Muscle of leg (tissue), 11 donors: ENCODE data around the gene REV3L. TPM values are rescaled to one million over a fixed set of nuclear protein-coding genes. Genes with fewer than 3 reads are reported as not detected.
"Not testable (repeated sequence)": the region's sequence is repeated elsewhere in the genome, so short reads cannot be mapped to it uniquely, and the experiment has no call there.

ENCODE experiments used
- DNase-seq: peaks from one replicate; pipeline ENCODE4 v3.0.0; 2013
- H3K27ac ChIP-seq: one replicate; pipeline ENCODE4 v1.5.1; 2013; ENCODE audit warnings: mild to moderate bottlenecking, low read length, control low read depth
- H3K27me3 ChIP-seq: one replicate; pipeline ENCODE4 v1.6.1; 2013; ENCODE audit warnings: low read length; ENCODE audit not compliant: control insufficient read depth, insufficient read depth
- H3K36me3 ChIP-seq: one replicate; pipeline ENCODE4 v1.6.1; 2013; ENCODE audit warnings: low read length; ENCODE audit not compliant: control insufficient read depth, insufficient read depth
- H3K4me1 ChIP-seq: one replicate; pipeline ENCODE4 v1.6.1; 2013; ENCODE audit warnings: low read length; ENCODE audit not compliant: control insufficient read depth, insufficient read depth
- H3K4me3 ChIP-seq: one replicate; pipeline ENCODE4 v1.5.1; 2013; ENCODE audit warnings: low read length, control low read depth
- H3K9me3 ChIP-seq: replicated peaks from 2 replicates; pipeline ENCODE4 v1.6.1; 2013; ENCODE audit warnings: low read depth, low read length; ENCODE audit not compliant: control insufficient read depth
- WGBS: methylation state at CpG from one replicate; pipeline ENCODE4 v1.1.5; 2013; ENCODE audit warnings: missing lambda C conversion rate; ENCODE audit not compliant: insufficient coverage; 5-methylcytosine and 5-hydroxymethylcytosine counted together
- polyA plus RNA-seq, 8 donors: library from polyadenylated mRNA; unstranded; fragments of 120-200 nt; gene quantifications; one replicate each; pipeline versions ENCODE4 v1.2.1 to v1.2.3, GENCODE V29; 2013; ENCODE audit warnings: inconsistent platforms in 1 of 8, low replicate concordance in 1 of 8; ENCODE audit not compliant: insufficient read length in 8 of 8, insufficient read depth in 1 of 8
- total RNA-seq: library from RNA; stranded (reverse); fragments of 120-200 nt; gene quantifications from one replicate; pipeline ENCODE4 v1.2.4, GENCODE V29; 2013

The REV3L gene
- total and polyA plus RNA-seq, 9 donors, result 28.0 to 50.9 (median 34.1) TPM

GRCh38 chr6:111483736-111484632, 966 bp upstream of the REV3L start:
- Histone ChIP-seq H3K27ac (peak overlapping the region; percentile 97), H3K27me3 (no peaks in the 10 kb centered on the region), H3K4me1 (peaks cover 5% of the 10 kb centered on the region), H3K36me3 (peaks cover 5% of the 10 kb centered on the region), H3K4me3 (peak overlapping the region; percentile 78), H3K9me3 (no peaks in the 10 kb centered on the region)
- DNase-seq, result peak; percentile 98
- WGBS, result 0% methylated on average over 46 of the region's 66 CpGs

GRCh38 chr6:111482188-111482958, 645 bp downstream of the REV3L start:
- under 1% methylated on average over 82 of the region's 88 CpGs for WGBS
- peak overlapping the region; percentile 97 for H3K27ac ChIP-seq
- no peaks in the 10 kb centered on the region for H3K9me3 ChIP-seq
- peak; percentile 71 for DNase-seq
- no peaks in the 10 kb centered on the region for H3K27me3 ChIP-seq
- peak overlapping the region; percentile 78 for H3K4me3 ChIP-seq
- H3K4me1 ChIP-seq, result peaks cover 5% of the 10 kb centered on the region
- H3K36me3 ChIP-seq, result no peaks in the 10 kb centered on the region

- no peak for DNase-seq
- Histone ChIP-seq H3K36me3 (no peaks in the 10 kb centered on the region), H3K9me3 (no peaks in the 10 kb centered on the region), H3K4me3 (peak overlapping the region; percentile 78), H3K4me1 (peaks cover 5% of the 10 kb centered on the region), H3K27me3 (no peaks in the 10 kb centered on the region), H3K27ac (peak overlapping the region; percentile 97)
- 0% methylated on average over 3 of the region's 8 CpGs for WGBS
These were observed 1.2 kb downstream of the REV3L start for GRCh38 chr6:111481836-111482187.

- H3K9me3 ChIP-seq, result no peaks in the 10 kb centered on the region
- peaks cover 5% of the 10 kb centered on the region for H3K4me1 ChIP-seq
- 40% methylated on average over 2 of the region's 6 CpGs for WGBS
- DNase-seq, result peak; percentile 46
- H3K27me3 ChIP-seq, result no peaks in the 10 kb centered on the region
- H3K27ac ChIP-seq, result peak overlapping the region; percentile 97
- H3K36me3 ChIP-seq, result no peaks in the 10 kb centered on the region
- peak overlapping the region; percentile 78 for H3K4me3 ChIP-seq
These were observed 1.8 kb downstream of the REV3L start for GRCh38 chr6:111480988-111481822.

GRCh38 chr6:111478749-111479148, 4.3 kb downstream of the REV3L start:
- no CpG with 5 or more reads among the region's 1 CpG for WGBS
- Histone ChIP-seq H3K27ac (no peak overlapping the region), H3K4me1 (peaks cover 3% of the 10 kb centered on the region), H3K9me3 (no peaks in the 10 kb centered on the region), H3K36me3 (no peaks in the 10 kb centered on the region), H3K4me3 (no peak overlapping the region), H3K27me3 (no peaks in the 10 kb centered on the region)
- peak; percentile 78 for DNase-seq

- WGBS, result 17% methylated on average over 1 of the region's 3 CpGs
- H3K27me3 ChIP-seq, result no peaks in the 10 kb centered on the region
- H3K9me3 ChIP-seq, result no peaks in the 10 kb centered on the region
- no peak overlapping the region for H3K4me3 ChIP-seq
- DNase-seq, result no peak
- no peaks in the 10 kb centered on the region for H3K36me3 ChIP-seq
- H3K27ac ChIP-seq, result no peak overlapping the region
- peaks cover 3% of the 10 kb centered on the region for H3K4me1 ChIP-seq
These were observed 4.9 kb downstream of the REV3L start for GRCh38 chr6:111478064-111478476.

- no peak for DNase-seq
- H3K4me3 ChIP-seq, result no peak overlapping the region
- no peaks in the 10 kb centered on the region for H3K27me3 ChIP-seq
- H3K36me3 ChIP-seq, result no peaks in the 10 kb centered on the region
- peaks cover 3% of the 10 kb centered on the region for H3K4me1 ChIP-seq
- no peak overlapping the region for H3K27ac ChIP-seq
- 63% methylated on average over 1 of the region's 1 CpG for WGBS
- H3K9me3 ChIP-seq, result no peaks in the 10 kb centered on the region
These were observed 5.5 kb downstream of the REV3L start for GRCh38 chr6:111477481-111477938.

- H3K9me3 ChIP-seq, H3K4me1 ChIP-seq, H3K27me3 ChIP-seq, H3K36me3 ChIP-seq, H3K4me3 ChIP-seq, DNase-seq, H3K27ac ChIP-seq: not testable (repeated sequence)
- no CpG with 5 or more reads among the region's 3 CpGs for WGBS
These were observed 7.0 kb downstream of the REV3L start for GRCh38 chr6:111476061-111476460.

- no peak overlapping the region for H3K27ac ChIP-seq
- H3K9me3 ChIP-seq, result no peaks in the 10 kb centered on the region
- H3K36me3 ChIP-seq, result no peaks in the 10 kb centered on the region
- no peaks in the 10 kb centered on the region for H3K4me1 ChIP-seq
- no peaks in the 10 kb centered on the region for H3K27me3 ChIP-seq
- DNase-seq, result no peak
- no CpG with 5 or more reads among the region's 2 CpGs for WGBS
- H3K4me3 ChIP-seq, result no peak overlapping the region
These were observed 8.2 kb downstream of the REV3L start for GRCh38 chr6:111474771-111475170.
